ENCODE results near the gene CLEC4A. TPM values are rescaled to one million over a fixed set of nuclear protein-coding genes. Genes with fewer than 3 reads are reported as not detected.
"Not testable (repeated sequence)": the region's sequence is repeated elsewhere in the genome, so short reads cannot be mapped to it uniquely, and the experiment has no call there.

Gene CLEC4A
- total and polyA plus RNA-seq, 10 of the 15 experiments (the other 5 are each of a cell fraction or from before 2014, with no cell fraction given) = 0.62 to 2.1 (median 1.1) TPM

- WGBS (ENCODE audit: insufficient coverage, insufficient replicate concordance, low lambda C conversion rate, missing lambda C conversion rate) = 94% methylated on average over 21 of the region's 23 CpGs
- DNase-seq (ENCODE audit: low read depth, low spot score); H3K27ac ChIP-seq (ENCODE audit: control insufficient read depth, insufficient read depth); POLR2A ChIA-PET; H3K9me3 ChIP-seq (replicated peaks; ENCODE audit: control insufficient read depth, insufficient read depth, low read length); H3K79me2 ChIP-seq (ENCODE audit: control insufficient read depth, insufficient read depth, low read length); H3K4me1 ChIP-seq (ENCODE audit: control insufficient read depth, insufficient read depth, low read length); RAD21 ChIA-PET (ENCODE audit: unreplicated experiment); CTCF ChIA-PET; H3K36me3 ChIP-seq (ENCODE audit: control insufficient read depth in 2 of 2, insufficient read depth in 2 of 2, low read length in 1 of 2); FAIRE-seq; H2AFZ ChIP-seq (ENCODE audit: control insufficient read depth, low read depth, low read length); H3K27me3 ChIP-seq (replicated peaks in 1 of 2; ENCODE audit: control insufficient read depth in 2 of 2, insufficient read depth in 2 of 2, low read length in 1 of 2); in situ Hi-C loops (cut with MboI); SMC1A ChIA-PET (ENCODE audit: uncharacterized antibody, unreplicated experiment); H3K4me2 ChIP-seq (ENCODE audit: control insufficient read depth, insufficient read depth); H4K20me1 ChIP-seq (ENCODE audit: control insufficient read depth, insufficient read depth); H3K4me3 ChIP-seq; H3K9ac ChIP-seq (ENCODE audit: control insufficient read depth, insufficient read depth, low read length); BruUV-seq (replicated peaks); ATAC-seq: not testable (repeated sequence)
- intact Hi-C loops (cut with micrococcal nuclease; ENCODE audit: unreplicated experiment) = loop anchor here (10.0 kb wide), 1 partner anchor 51 kb away; no protein-coding TSS in a partner anchor
These were observed 59.9 kb downstream of the CLEC4A start for GRCh38 chr12:8183346-8183745.

- ATAC-seq; DNase-seq (ENCODE audit: low read depth, low spot score); FAIRE-seq; in situ Hi-C loops (cut with MboI); SMC1A ChIA-PET (ENCODE audit: uncharacterized antibody, unreplicated experiment); BruUV-seq (replicated peaks); H2AFZ ChIP-seq (ENCODE audit: control insufficient read depth, low read depth, low read length); H3K36me3 ChIP-seq (ENCODE audit: control insufficient read depth in 2 of 2, insufficient read depth in 2 of 2, low read length in 1 of 2); H3K9me3 ChIP-seq (replicated peaks; ENCODE audit: control insufficient read depth, insufficient read depth, low read length); H4K20me1 ChIP-seq (ENCODE audit: control insufficient read depth, insufficient read depth); H3K27ac ChIP-seq (ENCODE audit: control insufficient read depth, insufficient read depth); H3K9ac ChIP-seq (ENCODE audit: control insufficient read depth, insufficient read depth, low read length); CTCF ChIA-PET; H3K4me1 ChIP-seq (ENCODE audit: control insufficient read depth, insufficient read depth, low read length); H3K4me2 ChIP-seq (ENCODE audit: control insufficient read depth, insufficient read depth); POLR2A ChIA-PET; H3K4me3 ChIP-seq; H3K79me2 ChIP-seq (ENCODE audit: control insufficient read depth, insufficient read depth, low read length); H3K27me3 ChIP-seq (replicated peaks in 1 of 2; ENCODE audit: control insufficient read depth in 2 of 2, insufficient read depth in 2 of 2, low read length in 1 of 2); RAD21 ChIA-PET (ENCODE audit: unreplicated experiment): not testable (repeated sequence)
- WGBS (ENCODE audit: insufficient coverage, insufficient replicate concordance, low lambda C conversion rate, missing lambda C conversion rate) = no CpG with 5 or more reads among the region's 28 CpGs
- intact Hi-C loops (cut with micrococcal nuclease; ENCODE audit: unreplicated experiment) = loop anchor here (10.0 kb wide), 1 partner anchor 51 kb away; no protein-coding TSS in a partner anchor
These were observed 60.8 kb downstream of the CLEC4A start for GRCh38 chr12:8184206-8184605.

- BruUV-seq (replicated peaks); ATAC-seq; H3K9ac ChIP-seq (ENCODE audit: control insufficient read depth, insufficient read depth, low read length); H3K4me1 ChIP-seq (ENCODE audit: control insufficient read depth, insufficient read depth, low read length); H3K79me2 ChIP-seq (ENCODE audit: control insufficient read depth, insufficient read depth, low read length); POLR2A ChIA-PET; H3K27ac ChIP-seq (ENCODE audit: control insufficient read depth, insufficient read depth); FAIRE-seq; RAD21 ChIA-PET (ENCODE audit: unreplicated experiment); DNase-seq (ENCODE audit: low read depth, low spot score); H3K9me3 ChIP-seq (replicated peaks; ENCODE audit: control insufficient read depth, insufficient read depth, low read length); H4K20me1 ChIP-seq (ENCODE audit: control insufficient read depth, insufficient read depth); H3K4me2 ChIP-seq (ENCODE audit: control insufficient read depth, insufficient read depth); H3K36me3 ChIP-seq (ENCODE audit: control insufficient read depth in 2 of 2, insufficient read depth in 2 of 2, low read length in 1 of 2); H2AFZ ChIP-seq (ENCODE audit: control insufficient read depth, low read depth, low read length); H3K27me3 ChIP-seq (replicated peaks in 1 of 2; ENCODE audit: control insufficient read depth in 2 of 2, insufficient read depth in 2 of 2, low read length in 1 of 2); SMC1A ChIA-PET (ENCODE audit: uncharacterized antibody, unreplicated experiment); in situ Hi-C loops (cut with MboI); CTCF ChIA-PET; H3K4me3 ChIP-seq: not testable (repeated sequence)
- intact Hi-C loops (cut with micrococcal nuclease; ENCODE audit: unreplicated experiment) = loop anchor here (10.0 kb wide), 1 partner anchor 47 kb away; no protein-coding TSS in a partner anchor
- WGBS (ENCODE audit: insufficient coverage, insufficient replicate concordance, low lambda C conversion rate, missing lambda C conversion rate) = 18% methylated on average over 2 of the region's 2 CpGs
These were observed 64.7 kb downstream of the CLEC4A start for GRCh38 chr12:8188088-8188487.

Other genes starting within 250 kb of the CLEC4A start
- gene SLC2A3, start 187.4 kb upstream of the CLEC4A start, total RNA-seq (2014; rRNA removed) = 7.6 and 11.8 TPM in 2 replicates
- gene SLC2A3, start 187.4 kb upstream of the CLEC4A start, total RNA-seq (2014; rRNA removed; fragmentation: Illumina TruSeq; extraction: Trizol) = 14.1 and 15.1 TPM in 2 replicates
- gene SLC2A3, start 187.4 kb upstream of the CLEC4A start, total RNA-seq (2021) = 19.7 and 22.4 TPM in 2 replicates
- gene SLC2A3, start 187.4 kb upstream of the CLEC4A start, polyA plus RNA-seq (2011; rRNA removed) = 66.3 and 82.2 TPM in 2 replicates
- gene SLC2A3, start 187.4 kb upstream of the CLEC4A start, polyA plus RNA-seq (2014; fragmentation: Illumina TruSeq; extraction: Trizol) = 13.8 and 14.6 TPM in 2 replicates
- 1 to 10 TPM; 6.6 to 8.5 TPM for gene SLC2A3, start 187.4 kb upstream of the CLEC4A start, polyA plus RNA-seq (2014; fragmentation: Nextera tagmentation; extraction: Ambion mirVana)
- gene SLC2A3, start 187.4 kb upstream of the CLEC4A start, polyA plus RNA-seq (2014; rRNA removed) = 10.3 and 14.6 TPM in 2 replicates
- 1 to 10 TPM; 6.5 to 6.6 TPM for gene SLC2A3, start 187.4 kb upstream of the CLEC4A start, polyA plus RNA-seq (2016; fragmentation: Nextera tagmentation; extraction: Ambion mirVana)
- 4.2 and 4.7 TPM in 2 replicates for gene FOXJ2, start 90.9 kb upstream of the CLEC4A start, total RNA-seq (2014; rRNA removed)
- gene FOXJ2, start 90.9 kb upstream of the CLEC4A start, total RNA-seq (2014; rRNA removed; fragmentation: Illumina TruSeq; extraction: Trizol) = 2.8 and 2.9 TPM in 2 replicates
- 7.9 and 9.3 TPM in 2 replicates for gene FOXJ2, start 90.9 kb upstream of the CLEC4A start, total RNA-seq (2021)
- 3.0 and 3.9 TPM in 2 replicates for gene FOXJ2, start 90.9 kb upstream of the CLEC4A start, polyA plus RNA-seq (2011; rRNA removed)
- 8.5 and 9.1 TPM in 2 replicates for gene FOXJ2, start 90.9 kb upstream of the CLEC4A start, polyA plus RNA-seq (2014; fragmentation: Illumina TruSeq; extraction: Trizol)
- gene FOXJ2, start 90.9 kb upstream of the CLEC4A start, polyA plus RNA-seq (2014; fragmentation: Nextera tagmentation; extraction: Ambion mirVana) = 1 to 10 TPM; 1.4 to 2.2 TPM
- gene FOXJ2, start 90.9 kb upstream of the CLEC4A start, polyA plus RNA-seq (2014; rRNA removed) = 6.5 and 6.6 TPM in 2 replicates
- 1 to 10 TPM; 5.4 to 6.1 TPM for gene FOXJ2, start 90.9 kb upstream of the CLEC4A start, polyA plus RNA-seq (2016; fragmentation: Nextera tagmentation; extraction: Ambion mirVana)
- gene C3AR1, start 57.3 kb upstream of the CLEC4A start, total RNA-seq (2014; rRNA removed) = not detected in 2 replicates
- not detected in 2 replicates for gene C3AR1, start 57.3 kb upstream of the CLEC4A start, total RNA-seq (2014; rRNA removed; fragmentation: Illumina TruSeq; extraction: Trizol)
- 0.10 and 0.19 TPM in 2 replicates for gene C3AR1, start 57.3 kb upstream of the CLEC4A start, total RNA-seq (2021)
- not detected in 2 replicates for gene C3AR1, start 57.3 kb upstream of the CLEC4A start, polyA plus RNA-seq (2011; rRNA removed)
- 0.10 TPM in 1 of 2 replicates, not detected in the other for gene C3AR1, start 57.3 kb upstream of the CLEC4A start, polyA plus RNA-seq (2014; fragmentation: Illumina TruSeq; extraction: Trizol)
- under 1 TPM in 1 of 2 experiments, not detected in 1; 0.19 TPM for gene C3AR1, start 57.3 kb upstream of the CLEC4A start, polyA plus RNA-seq (2014; fragmentation: Nextera tagmentation; extraction: Ambion mirVana)
- gene C3AR1, start 57.3 kb upstream of the CLEC4A start, polyA plus RNA-seq (2014; rRNA removed) = 0.10 and 0.42 TPM in 2 replicates
- gene C3AR1, start 57.3 kb upstream of the CLEC4A start, polyA plus RNA-seq (2016; fragmentation: Nextera tagmentation; extraction: Ambion mirVana) = under 1 TPM in 1 of 2 experiments, not detected in 1; 0.08 TPM
- gene NECAP1, start 41.3 kb upstream of the CLEC4A start, total RNA-seq (2014; rRNA removed) = 26.9 and 35.6 TPM in 2 replicates
- gene NECAP1, start 41.3 kb upstream of the CLEC4A start, total RNA-seq (2014; rRNA removed; fragmentation: Illumina TruSeq; extraction: Trizol) = 25.6 and 26.9 TPM in 2 replicates
- 18.5 and 18.9 TPM in 2 replicates for gene NECAP1, start 41.3 kb upstream of the CLEC4A start, total RNA-seq (2021)
- gene NECAP1, start 41.3 kb upstream of the CLEC4A start, polyA plus RNA-seq (2011; rRNA removed) = 25.7 and 34.3 TPM in 2 replicates
- 20.1 and 22.8 TPM in 2 replicates for gene NECAP1, start 41.3 kb upstream of the CLEC4A start, polyA plus RNA-seq (2014; fragmentation: Illumina TruSeq; extraction: Trizol)
- 10 to 100 TPM; 16.7 to 22.3 TPM for gene NECAP1, start 41.3 kb upstream of the CLEC4A start, polyA plus RNA-seq (2014; fragmentation: Nextera tagmentation; extraction: Ambion mirVana)
- gene NECAP1, start 41.3 kb upstream of the CLEC4A start, polyA plus RNA-seq (2014; rRNA removed) = 22.9 and 23.4 TPM in 2 replicates
- 10 to 100 TPM; 22.2 to 24.3 TPM for gene NECAP1, start 41.3 kb upstream of the CLEC4A start, polyA plus RNA-seq (2016; fragmentation: Nextera tagmentation; extraction: Ambion mirVana)
- gene ZNF705A, start 33.4 kb downstream of the CLEC4A start, total RNA-seq (2014; rRNA removed) = not detected in 2 replicates
- not detected in 2 replicates for gene ZNF705A, start 33.4 kb downstream of the CLEC4A start, total RNA-seq (2014; rRNA removed; fragmentation: Illumina TruSeq; extraction: Trizol)
- gene ZNF705A, start 33.4 kb downstream of the CLEC4A start, total RNA-seq (2021) = not detected in 2 replicates
- gene ZNF705A, start 33.4 kb downstream of the CLEC4A start, polyA plus RNA-seq (2011; rRNA removed) = not detected in 2 replicates
- gene ZNF705A, start 33.4 kb downstream of the CLEC4A start, polyA plus RNA-seq (2014; fragmentation: Illumina TruSeq; extraction: Trizol) = not detected in 2 replicates
- under 1 TPM in 1 of 2 experiments, not detected in 1; 0.04 TPM for gene ZNF705A, start 33.4 kb downstream of the CLEC4A start, polyA plus RNA-seq (2014; fragmentation: Nextera tagmentation; extraction: Ambion mirVana)
- gene ZNF705A, start 33.4 kb downstream of the CLEC4A start, polyA plus RNA-seq (2014; rRNA removed) = not detected in 2 replicates
- gene ZNF705A, start 33.4 kb downstream of the CLEC4A start, polyA plus RNA-seq (2016; fragmentation: Nextera tagmentation; extraction: Ambion mirVana) = not detected
- 0.54 and 0.85 TPM in 2 replicates for gene FAM90A1, start 104.0 kb downstream of the CLEC4A start, total RNA-seq (2014; rRNA removed)
- 0.27 and 0.28 TPM in 2 replicates for gene FAM90A1, start 104.0 kb downstream of the CLEC4A start, total RNA-seq (2014; rRNA removed; fragmentation: Illumina TruSeq; extraction: Trizol)
- gene FAM90A1, start 104.0 kb downstream of the CLEC4A start, total RNA-seq (2021) = 0.62 and 0.66 TPM in 2 replicates
- 0.54 and 0.73 TPM in 2 replicates for gene FAM90A1, start 104.0 kb downstream of the CLEC4A start, polyA plus RNA-seq (2011; rRNA removed)
- 0.24 and 0.44 TPM in 2 replicates for gene FAM90A1, start 104.0 kb downstream of the CLEC4A start, polyA plus RNA-seq (2014; fragmentation: Illumina TruSeq; extraction: Trizol)
- under 1 TPM; 0.09 to 0.23 TPM for gene FAM90A1, start 104.0 kb downstream of the CLEC4A start, polyA plus RNA-seq (2014; fragmentation: Nextera tagmentation; extraction: Ambion mirVana)
- gene FAM90A1, start 104.0 kb downstream of the CLEC4A start, polyA plus RNA-seq (2014; rRNA removed) = 0.72 and 0.73 TPM in 2 replicates
- gene FAM90A1, start 104.0 kb downstream of the CLEC4A start, polyA plus RNA-seq (2016; fragmentation: Nextera tagmentation; extraction: Ambion mirVana) = under 1 TPM; 0.46 to 0.47 TPM